K562 (cell line): ENCODE data around the gene GFRA4. TPM values are rescaled to one million over a fixed set of nuclear protein-coding genes. Genes with fewer than 3 reads are reported as not detected.

Experiments
- ATAC-seq: fragments of 200-7000 bp; cut with Tn5 transposase; 3 replicates; pipeline ENCODE4 v1.9.1; 2020; ENCODE audit warnings: moderate library complexity
- BruUV-seq: library from RNA; stranded (reverse); fragments of 400-500 nt; replicated peaks from 2 replicates; lab custom pipeline; 2021; lab: Mats Ljungman, UMichigan
- CTCF ChIA-PET: fragments of 300-600 bp; formaldehyde crosslinking; extraction: SDS; loops from one replicate; lab custom pipeline; 2021; ENCODE audit warnings: low intra/inter-chr PET ratio; lab: Yijun Ruan, JAX
- POLR2A ChIA-PET: fragments of 300-600, 350-650 bp; sonication (Branson Sonifier 250); formaldehyde crosslinking; extraction: SDS; loops from one replicate; lab custom pipeline; 2021; ENCODE audit warnings: antibody characterized with exemption, inconsistent platforms; lab: Yijun Ruan, JAX
- DNase-seq, 4 experiments: peaks; one replicate each; pipeline versions ENCODE4 v3.0.0 to v3.0.0-alpha.2; 2011 to 2018; ENCODE audit warnings: low spot score in 3 of 4, mixed read lengths in 3 of 4; ENCODE audit errors: extremely low read depth in 1 of 4
- FAIRE-seq: peaks from 2 replicates; lab custom pipeline; 2011; peaks lifted over from hg19 to GRCh38; lab: Jason Lieb, UNC
- H2AFZ ChIP-seq: 2 replicates; pipeline ENCODE4 v1.6.0; 2011; ENCODE audit warnings: low read depth, low read length, control low read depth, inconsistent platforms
- H3K27ac ChIP-seq: fragments of 200-600 bp; 3 replicates; pipeline ENCODE4 v1.8.0; 2011; ENCODE audit warnings: low read depth, mild to moderate bottlenecking, control low read depth, inconsistent platforms, low read length, moderate library complexity, mixed read lengths; ENCODE audit errors: extremely low read depth
- H3K27me3 ChIP-seq, 2 experiments: fragments of 300-600 bp in 1 of 2; 2 replicates in 1 of 2; 3 replicates in 1 of 2; pipeline versions ENCODE4 v1.6.0 to v1.8.0; 2011; ENCODE audit warnings: inconsistent platforms in 2 of 2, low read length in 2 of 2, mild to moderate bottlenecking in 1 of 2, mixed read lengths in 1 of 2, moderate library complexity in 1 of 2; ENCODE audit not compliant: control insufficient read depth in 2 of 2, insufficient read depth in 2 of 2
- H3K36me3 ChIP-seq: fragments of 300-600 bp; 3 replicates; pipeline ENCODE4 v1.8.0; 2011; ENCODE audit warnings: mild to moderate bottlenecking, low read length, inconsistent platforms; ENCODE audit not compliant: control insufficient read depth, insufficient read depth
- H3K4me1 ChIP-seq, 2 experiments: fragments of 200-600 bp in 1 of 2; replicated peaks in 1 of 2; 2 replicates in 1 of 2; 3 replicates in 1 of 2; pipeline versions ENCODE4 v1.5.1 to v1.8.0; 2011; ENCODE audit warnings: inconsistent platforms in 2 of 2, low read length in 2 of 2, mild to moderate bottlenecking in 1 of 2, mixed read lengths in 1 of 2, moderate library complexity in 1 of 2; ENCODE audit not compliant: control insufficient read depth in 2 of 2, insufficient read depth in 2 of 2
- H3K4me2 ChIP-seq: 2 replicates; pipeline ENCODE4 v1.6.1; 2011; ENCODE audit warnings: low read length, control low read depth, inconsistent platforms, mixed read lengths; ENCODE audit not compliant: insufficient read depth
- H3K4me3 ChIP-seq: fragments of 200-600 bp; sonication (generic), shearing (Covaris generic); 2 replicates; pipeline ENCODE4 v1.5.1; 2016; ENCODE audit warnings: control low read depth, inconsistent platforms
- H3K79me2 ChIP-seq: fragments of 200-600 bp; 3 replicates; pipeline ENCODE4 v1.8.0; 2011; ENCODE audit warnings: low read length, inconsistent platforms; ENCODE audit not compliant: control insufficient read depth, insufficient read depth
- H3K9ac ChIP-seq, 2 experiments: 2 replicates each; pipeline versions ENCODE4 v1.6.0 to v1.6.1; 2011; ENCODE audit warnings: low read depth in 2 of 2, low read length in 2 of 2, control low read depth in 1 of 2, inconsistent platforms in 1 of 2, mild to moderate bottlenecking in 1 of 2, mixed read lengths in 1 of 2; ENCODE audit not compliant: insufficient read depth in 1 of 2
- H3K9me1 ChIP-seq: one replicate; pipeline ENCODE4 v1.6.0; 2011; ENCODE audit warnings: inconsistent platforms, mild to moderate bottlenecking, low read length, moderate library complexity; ENCODE audit not compliant: control insufficient read depth, insufficient read depth
- H3K9me3 ChIP-seq: replicated peaks from 2 replicates; pipeline ENCODE4 v1.5.1; 2011; ENCODE audit warnings: low read depth, low read length, inconsistent platforms; ENCODE audit not compliant: control insufficient read depth, insufficient read depth
- H4K20me1 ChIP-seq: replicated peaks from 2 replicates; pipeline ENCODE4 v1.6.1; 2011; ENCODE audit warnings: low read length, inconsistent platforms, mixed read lengths; ENCODE audit not compliant: control insufficient read depth, insufficient read depth
- BDP1 ChIP-seq: IDR thresholded peaks from 3 replicates; pipeline ENCODE4 v1.6.1; 2011; ENCODE audit not compliant: insufficient read length, insufficient read depth
- CBX2 ChIP-seq: fragments of 200-600 bp; sonication (generic); IDR thresholded peaks from one replicate; pipeline ENCODE4 v1.6.1; 2012; ENCODE audit warnings: mild to moderate bottlenecking, low read length, inconsistent platforms; ENCODE audit not compliant: insufficient read depth, poor library complexity, severe bottlenecking
- E2F8 ChIP-seq: fragments of 450-650 bp; IDR thresholded peaks from 2 replicates; pipeline ENCODE4 v1.7.1; 2018; ENCODE audit warnings: mild to moderate bottlenecking, low read depth; ENCODE audit not compliant: partially characterized antibody
- GABPA ChIP-seq: fragments of 200-800 bp; sonication (Bioruptor generic); conservative IDR thresholded peaks from 2 replicates; pipeline ENCODE4 v1.6.1; 2016; ENCODE audit warnings: low read depth, missing genetic modification characterization, missing compliant biosample characterization
- PHB2 ChIP-seq: fragments of 450-650 bp; IDR thresholded peaks from 2 replicates; pipeline ENCODE4 v1.6.1; 2017; ENCODE audit warnings: low read depth
- TCF15 ChIP-seq: fragments of 250-450 bp; sonication (Bioruptor Pico); IDR thresholded peaks from 2 replicates; pipeline ENCODE4 v1.8.0; 2022; ENCODE audit warnings: moderate library complexity, mild to moderate bottlenecking, inconsistent platforms
- TCF3 ChIP-seq: sonication (generic); formaldehyde crosslinking; IDR thresholded peaks from 2 replicates; pipeline ENCODE4 v1.4.0; 2020; ENCODE audit warnings: mild to moderate bottlenecking, missing genetic modification reagents
- ZFP91 ChIP-seq: sonication (generic); formaldehyde crosslinking; IDR thresholded peaks from 2 replicates; pipeline ENCODE4 v1.8.0; 2022; ENCODE audit warnings: mild to moderate bottlenecking, missing genetic modification reagents
- ZNF347 ChIP-seq: fragments of 450-650 bp; formaldehyde crosslinking; IDR thresholded peaks from 2 replicates; pipeline ENCODE4 v1.4.0; 2020; ENCODE audit warnings: low read depth, mild to moderate bottlenecking, moderate library complexity
- ZNF584 ChIP-seq: fragments of 200-800 bp; sonication (Bioruptor generic); IDR thresholded peaks from 2 replicates; pipeline ENCODE4 v1.6.1; 2016; ENCODE audit warnings: low read depth, mild to moderate bottlenecking, missing genetic modification characterization, missing compliant biosample characterization
- ZNF695 ChIP-seq: fragments of 450-650 bp; formaldehyde crosslinking; IDR thresholded peaks from 2 replicates; pipeline ENCODE4 v1.4.0; 2020; ENCODE audit warnings: mild to moderate bottlenecking, moderate library complexity
- WGBS: fragments of 100-300 bp; shearing (Covaris generic); methylation state at CpG from one replicate; pipeline ENCODE4 v1.1.6; 2016; ENCODE audit warnings: low coverage, mixed read lengths; ENCODE audit not compliant: insufficient coverage; ENCODE audit errors: missing lambda C conversion rate; 5-methylcytosine and 5-hydroxymethylcytosine counted together
- in situ Hi-C: fragments of 300-500 bp; cut with MboI; formaldehyde crosslinking; loops from 4 replicates; pipeline ENCODE4 v1.15.0; 2018; ENCODE audit warnings: inconsistent platforms, mixed read lengths
- intact Hi-C: fragments of 100-400 bp; cut with micrococcal nuclease; formaldehyde crosslinking; loops from 2 replicates; pipeline ENCODE4 v1.14.2; 2022
- polyA plus RNA-seq, 8 experiments: library from polyadenylated mRNA; depleted of rRNA in 4 of 8; stranded (reverse) in 5 of 8; unstranded in 3 of 8; fragments of >200 nt; fragmentation: Nextera tagmentation in 2 of 8; fragmentation: Illumina TruSeq in 1 of 8; extraction: Ambion mirVana in 2 of 8; extraction: Trizol in 1 of 8; gene quantifications; 2 replicates each; pipeline versions ENCODE4 v1.2.1 to v1.2.3, GENCODE V29; 2011 to 2014; ENCODE audit warnings: inconsistent platforms in 1 of 8, missing spikeins in 1 of 8
- total RNA-seq, 7 experiments: library from RNA; depleted of rRNA in 6 of 7; stranded (reverse); fragments of >200 nt in 6 of 7; fragmentation: Illumina TruSeq in 2 of 7; extraction: Trizol in 2 of 7; gene quantifications; 2 replicates each; pipeline versions ENCODE4 v1.2.1 to v1.2.3, GENCODE V29; 2011 to 2021; ENCODE audit warnings: low replicate concordance in 1 of 7
- TF ChIP-seq, protein P1 (sequence below): sonication (generic); formaldehyde crosslinking; IDR thresholded peaks from 2 replicates; pipeline ENCODE4 v1.8.1; 2023; ENCODE audit warnings: mild to moderate bottlenecking, missing genetic modification reagents, moderate library complexity
- TF ChIP-seq, protein P2 (sequence below): fragments of 250-450 bp; sonication (Bioruptor Pico); IDR thresholded peaks from 2 replicates; pipeline ENCODE4 v1.4.0; 2020; ENCODE audit warnings: borderline replicate concordance

Gene GFRA4
- total and polyA plus RNA-seq, 9 of the 15 experiments (the other 6 are each of a cell fraction or from before 2014, with no cell fraction given) = not detected

DNA sequence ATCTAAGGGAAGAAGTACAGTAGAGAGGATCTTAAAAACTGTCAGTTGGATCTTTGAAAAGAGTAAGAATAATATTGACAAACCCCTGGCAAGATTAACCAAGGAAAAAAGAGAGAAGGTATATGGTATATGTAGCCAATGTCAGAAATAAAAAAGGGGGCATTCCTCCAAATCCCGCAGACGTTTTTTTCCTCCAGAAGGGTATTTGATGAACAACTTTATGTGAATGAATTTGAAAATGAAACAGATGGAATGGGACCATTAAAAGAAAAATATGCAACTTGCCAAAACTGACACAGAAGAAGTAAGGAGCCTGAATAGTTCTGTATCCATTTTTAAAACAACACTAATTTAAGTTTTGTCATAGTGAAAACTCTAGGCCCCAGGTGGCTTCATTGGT, 35.7 kb downstream of the GFRA4 start:
- no peaks in the 10 kb centered on the region for H3K79me2 ChIP-seq
- intact Hi-C loops = loop anchor here (10.0 kb wide), 1 partner anchor 63 kb away; no protein-coding TSS in a partner anchor
- no peaks in the 10 kb centered on the region for H4K20me1 ChIP-seq
- H3K9me1 ChIP-seq = no peaks in the 10 kb centered on the region
- ChIA-PET CTCF (no interaction called here), POLR2A (no interaction called here)
- 64% methylated on average over 2 of the region's 2 CpGs for WGBS
- BruUV-seq = no TSS peak
- no peak overlapping the region for H3K4me3 ChIP-seq
- in situ Hi-C loops = no loop called here
- no peaks in the 10 kb centered on the region for H3K4me1 ChIP-seq
- H2AFZ ChIP-seq = no peak overlapping the region
- H3K9ac ChIP-seq = no peak overlapping the region
- no peak for TF ChIP-seq TCF3 (CRISPR knock-in tag)
- TF ChIP-seq ZFP91 = no peak
- TF ChIP-seq, protein P1, sequence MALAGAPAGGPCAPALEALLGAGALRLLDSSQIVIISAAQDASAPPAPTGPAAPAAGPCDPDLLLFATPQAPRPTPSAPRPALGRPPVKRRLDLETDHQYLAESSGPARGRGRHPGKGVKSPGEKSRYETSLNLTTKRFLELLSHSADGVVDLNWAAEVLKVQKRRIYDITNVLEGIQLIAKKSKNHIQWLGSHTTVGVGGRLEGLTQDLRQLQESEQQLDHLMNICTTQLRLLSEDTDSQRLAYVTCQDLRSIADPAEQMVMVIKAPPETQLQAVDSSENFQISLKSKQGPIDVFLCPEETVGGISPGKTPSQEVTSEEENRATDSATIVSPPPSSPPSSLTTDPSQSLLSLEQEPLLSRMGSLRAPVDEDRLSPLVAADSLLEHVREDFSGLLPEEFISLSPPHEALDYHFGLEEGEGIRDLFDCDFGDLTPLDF (CRISPR knock-in tag) = no peak
- no peak for TF ChIP-seq PHB2
- TF ChIP-seq TCF15 (CRISPR knock-in tag) = no peak
- no peak for TF ChIP-seq ZNF347 (CRISPR knock-in tag)
- TF ChIP-seq GABPA (tag) = no peak
- TF ChIP-seq CBX2 = no peak
- no peak for TF ChIP-seq ZNF695 (CRISPR knock-in tag)
- TF ChIP-seq, protein P2, sequence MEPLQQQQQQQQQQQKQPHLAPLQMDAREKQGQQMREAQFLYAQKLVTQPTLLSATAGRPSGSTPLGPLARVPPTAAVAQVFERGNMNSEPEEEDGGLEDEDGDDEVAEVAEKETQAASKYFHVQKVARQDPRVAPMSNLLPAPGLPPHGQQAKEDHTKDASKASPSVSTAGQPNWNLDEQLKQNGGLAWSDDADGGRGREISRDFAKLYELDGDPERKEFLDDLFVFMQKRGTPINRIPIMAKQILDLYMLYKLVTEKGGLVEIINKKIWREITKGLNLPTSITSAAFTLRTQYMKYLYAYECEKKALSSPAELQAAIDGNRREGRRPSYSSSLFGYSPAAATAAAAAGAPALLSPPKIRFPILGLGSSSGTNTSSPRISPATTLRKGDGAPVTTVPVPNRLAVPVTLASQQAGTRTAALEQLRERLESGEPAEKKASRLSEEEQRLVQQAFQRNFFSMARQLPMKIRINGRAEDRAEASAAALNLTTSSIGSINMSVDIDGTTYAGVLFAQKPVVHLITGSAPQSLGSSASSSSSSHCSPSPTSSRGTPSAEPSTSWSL (CRISPR knock-in tag) = no peak
- no peak for TF ChIP-seq E2F8
- TF ChIP-seq BDP1 = no peak
- no peak for TF ChIP-seq ZNF584 (CRISPR knock-in tag)
- no peak overlapping the region for H3K4me2 ChIP-seq
- no peaks in the 10 kb centered on the region for H3K9me3 ChIP-seq
- FAIRE-seq (no peak), DNase-seq (no peak), ATAC-seq (no peak)
- H3K27ac ChIP-seq = no peak overlapping the region
- H3K27me3 ChIP-seq = no peaks in the 10 kb centered on the region
- no peaks in the 10 kb centered on the region for H3K36me3 ChIP-seq
